ENCODE measurements around the gene LYST.

The LYST gene

DNA sequence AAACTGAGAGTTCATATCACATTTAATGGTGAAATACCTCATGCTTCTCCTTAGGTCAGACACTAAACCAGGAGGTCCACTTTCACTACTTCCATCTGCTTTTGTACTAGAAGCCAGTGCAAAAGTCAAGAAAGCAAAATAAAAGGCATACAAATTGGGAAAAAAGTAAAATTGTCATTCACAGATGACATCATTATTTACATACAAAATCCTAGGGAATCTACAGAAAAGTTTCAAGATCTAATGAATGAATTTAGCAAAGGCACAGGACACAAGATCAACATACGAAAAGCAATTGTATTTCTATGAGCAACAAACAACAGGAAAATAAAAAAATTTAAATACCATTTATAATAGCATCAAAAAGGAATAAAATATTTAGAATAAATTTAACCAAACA lies 41.5 kb downstream of the LYST start:
- no peak for DNase-seq (ENCODE audit: low read depth)
- H3K4me3 ChIP-seq (ENCODE audit: control insufficient read depth, low read depth, low read length): no peak overlapping the region
- TF ChIP-seq, protein P1, sequence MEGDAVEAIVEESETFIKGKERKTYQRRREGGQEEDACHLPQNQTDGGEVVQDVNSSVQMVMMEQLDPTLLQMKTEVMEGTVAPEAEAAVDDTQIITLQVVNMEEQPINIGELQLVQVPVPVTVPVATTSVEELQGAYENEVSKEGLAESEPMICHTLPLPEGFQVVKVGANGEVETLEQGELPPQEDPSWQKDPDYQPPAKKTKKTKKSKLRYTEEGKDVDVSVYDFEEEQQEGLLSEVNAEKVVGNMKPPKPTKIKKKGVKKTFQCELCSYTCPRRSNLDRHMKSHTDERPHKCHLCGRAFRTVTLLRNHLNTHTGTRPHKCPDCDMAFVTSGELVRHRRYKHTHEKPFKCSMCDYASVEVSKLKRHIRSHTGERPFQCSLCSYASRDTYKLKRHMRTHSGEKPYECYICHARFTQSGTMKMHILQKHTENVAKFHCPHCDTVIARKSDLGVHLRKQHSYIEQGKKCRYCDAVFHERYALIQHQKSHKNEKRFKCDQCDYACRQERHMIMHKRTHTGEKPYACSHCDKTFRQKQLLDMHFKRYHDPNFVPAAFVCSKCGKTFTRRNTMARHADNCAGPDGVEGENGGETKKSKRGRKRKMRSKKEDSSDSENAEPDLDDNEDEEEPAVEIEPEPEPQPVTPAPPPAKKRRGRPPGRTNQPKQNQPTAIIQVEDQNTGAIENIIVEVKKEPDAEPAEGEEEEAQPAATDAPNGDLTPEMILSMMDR (conservative IDR thresholded peaks at IDR 0.05; ENCODE audit: control insufficient read depth, insufficient read depth, low read depth, low read length): no peak

DNA sequence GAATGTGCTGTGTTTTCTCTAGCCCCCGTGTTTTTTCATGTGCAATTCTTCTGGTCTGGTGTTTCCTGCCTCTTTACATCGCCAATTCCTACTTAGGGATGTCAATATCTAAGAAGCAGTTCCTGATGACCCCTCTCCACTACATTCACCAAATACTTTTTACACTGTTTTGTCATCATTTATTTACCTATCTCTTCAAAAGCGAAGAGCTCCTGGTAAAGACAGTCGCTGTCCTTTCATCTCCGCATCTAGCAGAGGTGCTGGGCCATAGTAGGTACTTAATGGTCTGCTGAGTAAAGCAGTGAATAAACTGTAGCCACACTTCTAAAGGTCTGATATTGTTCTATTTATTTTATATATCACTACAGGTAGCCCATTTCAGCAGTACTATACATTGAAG lies 43.0 kb downstream of the LYST start:
- TF ChIP-seq, protein P1 (conservative IDR thresholded peaks at IDR 0.05; ENCODE audit: control insufficient read depth, insufficient read depth, low read depth, low read length): no peak
- no peak overlapping the region for H3K4me3 ChIP-seq (ENCODE audit: control insufficient read depth, low read depth, low read length)
- no peak for DNase-seq (ENCODE audit: low read depth)

DNA sequence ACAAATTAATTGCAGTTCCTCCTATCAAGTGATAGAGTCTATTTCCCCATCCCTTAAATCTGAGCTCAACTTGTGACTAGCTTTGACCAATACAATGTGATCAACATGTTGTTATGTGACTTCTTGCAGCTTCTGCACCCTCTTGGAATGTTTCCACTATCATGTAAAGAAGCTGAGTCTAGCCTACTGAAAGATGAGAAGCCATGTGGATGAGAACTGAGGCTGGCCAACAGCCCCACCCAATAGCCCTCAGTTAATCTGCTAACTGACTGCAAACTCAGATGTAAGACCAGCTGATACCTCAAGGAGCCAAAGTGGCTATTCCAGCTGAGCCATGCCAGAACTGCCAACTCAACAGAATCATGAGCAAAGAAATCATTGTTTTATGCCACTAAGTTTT lies 44.0 kb downstream of the LYST start:
- no peak overlapping the region for H3K4me3 ChIP-seq (ENCODE audit: control insufficient read depth, low read depth, low read length)
- TF ChIP-seq, protein P1 (conservative IDR thresholded peaks at IDR 0.05; ENCODE audit: control insufficient read depth, insufficient read depth, low read depth, low read length): no peak
- peak; percentile 53 for DNase-seq (ENCODE audit: low read depth)

DNA sequence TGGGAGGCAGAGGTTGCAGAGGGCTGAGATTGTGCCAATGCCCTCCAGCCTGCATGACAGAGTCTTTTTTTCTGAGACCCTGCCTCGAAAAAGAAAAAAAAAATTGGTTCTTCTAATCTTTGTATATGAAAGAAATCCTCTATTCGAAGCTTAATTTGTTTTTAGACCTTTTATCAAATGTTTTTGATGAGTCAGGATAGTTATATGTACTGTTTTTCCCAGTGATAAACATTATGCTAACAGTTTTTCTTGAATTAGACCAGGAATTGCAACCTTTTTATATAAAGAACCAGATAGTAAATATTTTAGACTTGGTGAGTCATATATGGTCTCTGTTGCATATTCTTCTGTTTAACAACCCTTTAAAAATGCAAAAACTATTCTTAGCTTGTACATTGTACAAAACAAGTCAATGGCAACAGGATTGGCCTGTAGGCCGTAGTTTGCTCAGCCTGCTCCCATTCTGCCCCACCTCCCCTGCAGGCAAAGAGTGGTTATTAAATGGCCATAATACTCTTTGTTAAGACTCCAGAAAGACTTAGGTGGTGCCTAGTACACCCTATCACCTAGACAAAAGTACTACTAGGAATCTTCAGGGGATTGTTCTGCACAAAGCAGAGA lies 45.2 kb downstream of the LYST start:
- peak; percentile 58 for DNase-seq (ENCODE audit: low read depth)
- TF ChIP-seq, protein P1 (conservative IDR thresholded peaks at IDR 0.05; ENCODE audit: control insufficient read depth, insufficient read depth, low read depth, low read length): no peak
- H3K4me3 ChIP-seq (ENCODE audit: control insufficient read depth, low read depth, low read length): no peak overlapping the region

DNA sequence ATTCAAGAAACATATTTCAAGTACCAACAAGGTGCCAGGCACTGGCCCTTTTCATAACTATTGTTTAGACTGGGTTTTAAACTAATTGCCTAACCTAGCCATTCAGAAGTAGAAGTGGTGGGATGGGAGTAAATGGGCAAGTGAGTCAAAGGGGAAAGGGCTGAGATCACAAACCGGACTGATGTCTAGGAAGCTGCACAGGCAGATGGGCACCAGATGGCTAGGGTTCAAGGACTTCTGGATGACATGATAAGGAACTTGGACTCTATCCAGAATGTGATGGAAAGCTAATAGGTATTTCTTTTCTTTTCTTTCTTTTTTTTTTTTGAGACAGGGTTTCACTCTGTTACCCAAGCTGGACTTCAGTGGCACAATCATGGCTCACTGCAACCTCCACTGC lies 46.6 kb downstream of the LYST start:
- no peak for DNase-seq (ENCODE audit: low read depth)
- TF ChIP-seq, protein P1 (conservative IDR thresholded peaks at IDR 0.05; ENCODE audit: control insufficient read depth, insufficient read depth, low read depth, low read length): no peak

DNA sequence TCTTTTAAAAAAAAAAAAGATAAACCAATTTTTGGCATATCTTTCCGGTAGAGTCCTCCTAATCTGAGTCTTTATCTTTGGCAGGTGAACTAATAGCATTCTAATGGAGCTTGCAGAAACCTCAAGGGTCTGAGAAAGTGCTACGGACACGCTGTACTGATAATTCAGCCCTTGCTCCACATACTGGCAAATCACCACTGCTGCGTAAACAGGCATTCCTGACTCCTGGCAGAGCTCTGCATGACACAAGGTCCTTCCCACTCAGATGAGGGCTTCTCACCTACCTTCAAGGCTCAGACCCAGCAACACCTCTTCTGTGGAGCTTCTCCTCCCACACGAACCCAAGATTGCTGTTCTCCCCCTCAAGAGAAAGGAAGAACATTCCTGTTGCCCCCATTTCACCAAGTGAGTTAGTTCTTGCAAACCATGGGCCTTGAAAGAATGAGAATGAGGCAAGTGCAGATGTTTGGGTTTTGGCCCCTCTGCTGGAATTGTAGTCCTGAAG lies 48.0 kb downstream of the LYST start:
- no peak for DNase-seq (ENCODE audit: low read depth)
- H3K4me3 ChIP-seq (ENCODE audit: control insufficient read depth, low read depth, low read length): no peak overlapping the region
- TF ChIP-seq, protein P1 (conservative IDR thresholded peaks at IDR 0.05; ENCODE audit: control insufficient read depth, insufficient read depth, low read depth, low read length): no peak

More for the DNA sequence above, 46.6 kb downstream of the LYST start:
- H3K4me3 ChIP-seq (ENCODE audit: control insufficient read depth, low read depth, low read length): no peak overlapping the region

All from fibroblast of mammary gland (primary cell).